Neural cell (in vitro differentiated cells): Measurements from ENCODE around the gene PGBD2. TPM values are rescaled to one million over a fixed set of nuclear protein-coding genes. Genes with fewer than 3 reads are reported as not detected.
"Not testable (repeated sequence)": the region's sequence is repeated elsewhere in the genome, so short reads cannot be mapped to it uniquely, and the experiment has no call there.

Experiments used
- H2AFZ ChIP-seq: fragments of 200-600, 300-800 bp; sonication (generic), shearing (Covaris generic); 2 replicates; pipeline ENCODE4 v1.6.0; 2014; ENCODE audit warnings: low read depth, mild to moderate bottlenecking, antibody characterized with exemption, low read length, moderate library complexity
- H3F3A ChIP-seq: fragments of 200-600 bp; shearing (Covaris generic); 2 replicates; pipeline ENCODE4 v1.6.1; 2016; ENCODE audit warnings: mild to moderate bottlenecking, moderate library complexity, mixed read lengths, antibody characterized with exemption, low read length; ENCODE audit not compliant: insufficient read depth, poor library complexity, severe bottlenecking
- H3K27ac ChIP-seq: fragments of 200-600, 300-800 bp; sonication (generic), shearing (Covaris generic); 2 replicates; pipeline ENCODE4 v1.5.1; 2014; ENCODE audit warnings: mild to moderate bottlenecking, low read length, moderate library complexity
- H3K27me3 ChIP-seq: fragments of 300-800, 200-600 bp; sonication (generic), shearing (Covaris generic); 2 replicates; pipeline ENCODE4 v1.6.0; 2014; ENCODE audit warnings: mild to moderate bottlenecking, low read depth, low read length, moderate library complexity; ENCODE audit not compliant: insufficient read depth
- H3K36me3 ChIP-seq: fragments of 300-800, 200-600 bp; sonication (generic), shearing (Covaris generic); 2 replicates; pipeline ENCODE4 v1.5.1; 2014; ENCODE audit warnings: mild to moderate bottlenecking, antibody characterized with exemption, low read length, moderate library complexity; ENCODE audit not compliant: insufficient read depth
- H3K4me2 ChIP-seq: fragments of 300-800, 200-600 bp; sonication (generic), shearing (Covaris generic); 2 replicates; pipeline ENCODE4 v1.6.0; 2014; ENCODE audit warnings: mild to moderate bottlenecking, low read length
- H3K4me3 ChIP-seq: fragments of 300-800, 200-600 bp; sonication (generic), shearing (Covaris generic); 2 replicates; pipeline ENCODE4 v1.5.1; 2014; ENCODE audit warnings: mild to moderate bottlenecking, low read length, moderate library complexity
- H3K79me2 ChIP-seq: fragments of 200-600 bp; shearing (Covaris generic); replicated peaks from 2 replicates; pipeline ENCODE4 v1.6.0; 2014; ENCODE audit warnings: mild to moderate bottlenecking, low read length, moderate library complexity; ENCODE audit not compliant: insufficient read depth
- H3K9ac ChIP-seq: fragments of 300-800, 200-600 bp; sonication (generic), shearing (Covaris generic); 2 replicates; pipeline ENCODE4 v1.6.1; 2016; ENCODE audit warnings: mild to moderate bottlenecking, low read length, mixed read lengths
- H3K9me2 ChIP-seq: fragments of 200-600 bp; shearing (Covaris generic); 2 replicates; pipeline ENCODE4 v1.6.1; 2016; ENCODE audit warnings: mild to moderate bottlenecking, low read length, mixed read lengths; ENCODE audit not compliant: insufficient read depth
- H3K9me3 ChIP-seq: fragments of 200-600, 300-800 bp; sonication (generic), shearing (Covaris generic); 2 replicates; pipeline ENCODE4 v1.6.1; 2016; ENCODE audit warnings: mild to moderate bottlenecking, mixed run types, low read length, moderate library complexity, mixed read lengths
- H4K20me1 ChIP-seq: fragments of 200-600 bp; shearing (Covaris generic); 2 replicates; pipeline ENCODE4 v1.6.1; 2016; ENCODE audit warnings: mild to moderate bottlenecking, mixed run types; ENCODE audit not compliant: insufficient read depth
- polyA plus RNA-seq: library from polyadenylated mRNA; depleted of rRNA; stranded (reverse); fragments of >200 nt; gene quantifications from 2 replicates; pipeline ENCODE4 v1.2.3, GENCODE V29; 2014
- small RNA-seq, 3 experiments: library from RNA; depleted of rRNA; stranded (forward); fragments of <200 nt; gene quantifications; one replicate each; pipeline ENCODE3, GENCODE V24; 2012

PGBD2 gene
- polyA plus RNA-seq, 1 donor from 2014 or later: 8.1 TPM

GRCh38 chr1:248944134-248944999 is 38.3 kb downstream of the PGBD2 start:
- H2AFZ ChIP-seq, H4K20me1 ChIP-seq, H3K36me3 ChIP-seq, H3K4me3 ChIP-seq, H3K9me3 ChIP-seq, H3K79me2 ChIP-seq, H3K27me3 ChIP-seq, H3K9ac ChIP-seq, H3K27ac ChIP-seq, H3K4me2 ChIP-seq, H3F3A ChIP-seq, H3K9me2 ChIP-seq: not testable (repeated sequence)

- not testable (repeated sequence) for H3K9ac ChIP-seq, H3K79me2 ChIP-seq, H3K27me3 ChIP-seq, H4K20me1 ChIP-seq, H3K36me3 ChIP-seq, H3K4me3 ChIP-seq, H3F3A ChIP-seq, H3K4me2 ChIP-seq, H3K9me2 ChIP-seq, H3K9me3 ChIP-seq, H3K27ac ChIP-seq, H2AFZ ChIP-seq
Measured at GRCh38 chr1:248945000-248945423, 39.0 kb downstream of the PGBD2 start.

- H2AFZ ChIP-seq, H3K4me3 ChIP-seq, H3K4me2 ChIP-seq, H3K79me2 ChIP-seq, H3K9me2 ChIP-seq, H3F3A ChIP-seq, H3K9me3 ChIP-seq, H3K27ac ChIP-seq, H3K36me3 ChIP-seq, H3K27me3 ChIP-seq, H4K20me1 ChIP-seq, H3K9ac ChIP-seq: not testable (repeated sequence)
Measured at GRCh38 chr1:248945453-248945852, 39.4 kb downstream of the PGBD2 start.

DNA sequence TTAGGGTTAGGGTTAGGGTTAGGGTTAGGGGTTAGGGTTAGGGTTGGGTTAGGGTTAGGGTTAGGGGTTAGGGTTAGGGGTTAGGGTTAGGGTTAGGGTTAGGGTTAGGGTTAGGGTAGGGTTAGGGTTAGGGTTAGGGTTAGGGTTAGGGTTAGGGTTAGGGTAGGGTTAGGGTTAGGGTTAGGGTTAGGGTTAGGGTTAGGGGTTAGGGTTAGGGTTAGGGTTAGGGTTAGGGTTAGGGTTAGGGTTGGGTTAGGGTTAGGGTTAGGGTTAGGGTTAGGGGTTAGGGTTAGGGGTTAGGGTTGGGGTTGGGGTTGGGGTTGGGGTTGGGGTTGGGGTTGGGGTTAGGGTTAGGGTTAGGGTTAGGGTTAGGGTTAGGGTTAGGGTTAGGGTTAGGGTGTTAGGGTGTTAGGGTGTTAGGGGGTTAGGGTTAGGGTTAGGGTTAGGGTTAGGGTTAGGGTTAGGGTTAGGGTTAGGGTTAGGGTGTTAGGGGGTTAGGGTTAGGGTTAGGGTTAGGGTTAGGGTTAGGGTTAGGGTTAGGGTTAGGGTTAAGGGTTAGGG is 39.9 kb downstream of the PGBD2 start:
- not testable (repeated sequence) for H2AFZ ChIP-seq, H3F3A ChIP-seq, H3K9me3 ChIP-seq

More for the DNA sequence above, 39.9 kb downstream of the PGBD2 start:
- H3K27me3 ChIP-seq, H3K9ac ChIP-seq, H3K27ac ChIP-seq, H3K36me3 ChIP-seq, H3K4me3 ChIP-seq, H4K20me1 ChIP-seq, H3K79me2 ChIP-seq, H3K4me2 ChIP-seq, H3K9me2 ChIP-seq: not testable (repeated sequence)

Small RNAs within 50 kb of the gene (small RNA-seq; reads per million reads assigned to genes)
- 0 reads per million in 3 experiments for gene RNU6-1205P

Other genes with a start within 250 kb of the PGBD2 start
- not detected in 2 replicates for gene OR14I1, start 203.5 kb upstream of the PGBD2 start, polyA plus RNA-seq
- not detected in 2 replicates for gene LYPD8, start 150.5 kb upstream of the PGBD2 start, polyA plus RNA-seq
- 38.6 and 46.1 TPM in 2 replicates for gene SH3BP5L, start 80.3 kb upstream of the PGBD2 start, polyA plus RNA-seq
- gene ZNF672, start 68.0 kb upstream of the PGBD2 start, polyA plus RNA-seq: 22.9 and 31.0 TPM in 2 replicates
- 183 and 255 TPM in 2 replicates for gene ZNF692, start 47.1 kb upstream of the PGBD2 start, polyA plus RNA-seq